ENCODE data around the gene TMEM132C.

The TMEM132C gene

DNA sequence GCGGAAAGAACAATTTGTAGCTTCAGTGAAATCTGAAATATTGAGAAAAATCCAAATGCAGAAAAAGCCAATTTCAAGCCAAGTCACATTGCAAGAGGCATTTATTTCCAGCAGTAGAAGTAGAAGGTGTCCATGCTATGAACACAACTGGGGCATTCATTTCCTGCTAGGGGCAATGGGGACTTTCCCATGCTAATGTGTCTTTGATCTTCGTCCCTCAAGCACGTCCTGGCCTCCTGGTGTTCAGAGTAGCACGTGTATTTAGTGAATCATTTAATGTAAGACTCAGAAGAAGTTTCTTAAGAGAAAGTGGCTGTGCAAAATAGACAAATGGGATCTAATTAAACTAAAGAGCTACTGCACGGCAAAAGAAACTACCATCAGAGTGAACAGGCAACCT, 267.9 kb downstream of the TMEM132C start:
- ChIA-PET CTCF (no interaction called here), POLR2A (no interaction called here)
- no peak for DNase-seq (ENCODE audit: extremely low spot score)
- TF ChIP-seq ARNT (IDR thresholded peaks at IDR 0.05) (no peak), HDGF (IDR thresholded peaks at IDR 0.05; ENCODE audit: borderline replicate concordance) (no peak), FOXM1 (IDR thresholded peaks at IDR 0.05; ENCODE audit: borderline replicate concordance) (no peak), ZNF384 (IDR thresholded peaks at IDR 0.05) (no peak), CTBP1 (IDR thresholded peaks at IDR 0.05; ENCODE audit: borderline replicate concordance) (no peak)

DNA sequence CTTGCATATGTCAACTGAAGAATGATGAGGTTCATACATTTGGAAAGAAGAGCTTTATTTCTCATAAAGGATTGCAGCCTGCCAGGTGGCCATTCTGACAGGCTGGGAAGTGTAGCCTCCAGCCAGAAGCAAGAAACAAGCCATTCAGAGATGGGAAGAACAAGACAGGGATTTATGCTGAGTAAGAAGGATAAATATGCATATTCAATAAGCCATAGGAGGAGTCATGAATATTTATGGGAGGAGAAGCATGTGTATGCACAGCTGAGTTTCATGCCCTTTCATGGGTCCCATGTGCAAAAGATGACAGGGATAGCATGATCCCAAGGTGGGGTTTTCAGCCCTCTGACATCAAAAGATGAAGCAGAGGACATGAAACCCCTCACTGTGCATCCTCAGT, 269.8 kb downstream of the TMEM132C start:
- TF ChIP-seq SP1 (IDR thresholded peaks at IDR 0.05): no peak
- TF ChIP-seq ZNF384 (IDR thresholded peaks at IDR 0.05): no peak
- no peak for TF ChIP-seq TARDBP (IDR thresholded peaks at IDR 0.05)
- TF ChIP-seq NFRKB (IDR thresholded peaks at IDR 0.05): no peak
- TF ChIP-seq FOXK2 (IDR thresholded peaks at IDR 0.05): no peak
- TF ChIP-seq ARNT (IDR thresholded peaks at IDR 0.05): no peak
- POLR2A ChIA-PET: no interaction called here
- CTCF ChIA-PET: no interaction called here
- DNase-seq (ENCODE audit: extremely low spot score): no peak

DNA sequence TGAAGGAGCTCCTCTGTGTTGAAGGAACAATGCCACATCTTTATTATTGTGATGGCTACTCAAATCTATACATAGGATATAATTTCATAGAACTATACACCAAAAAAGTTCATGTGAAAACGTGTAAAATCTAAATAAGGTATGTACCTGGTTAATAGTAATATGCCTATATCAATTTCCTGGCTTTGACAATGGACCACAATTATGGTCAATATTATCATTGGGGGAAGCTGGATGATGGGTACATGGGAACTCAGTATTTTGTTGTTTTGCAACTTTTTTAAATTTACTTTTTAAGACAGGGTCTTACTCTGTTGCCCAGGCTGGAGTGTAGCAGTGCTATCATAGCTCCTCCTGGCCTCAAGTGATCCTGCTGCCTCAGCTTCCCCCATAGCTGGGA, 270.7 kb downstream of the TMEM132C start:
- DNase-seq (ENCODE audit: extremely low spot score): no peak
- ChIA-PET CTCF (no interaction called here), POLR2A (no interaction called here)
- no peak for TF ChIP-seq BHLHE40 (IDR thresholded peaks at IDR 0.05; ENCODE audit: borderline replicate concordance)
- TF ChIP-seq TARDBP (IDR thresholded peaks at IDR 0.05): no peak
- no peak for TF ChIP-seq FOXK2 (IDR thresholded peaks at IDR 0.05)
- TF ChIP-seq ZNF384 (IDR thresholded peaks at IDR 0.05): no peak
- TF ChIP-seq, protein P1, sequence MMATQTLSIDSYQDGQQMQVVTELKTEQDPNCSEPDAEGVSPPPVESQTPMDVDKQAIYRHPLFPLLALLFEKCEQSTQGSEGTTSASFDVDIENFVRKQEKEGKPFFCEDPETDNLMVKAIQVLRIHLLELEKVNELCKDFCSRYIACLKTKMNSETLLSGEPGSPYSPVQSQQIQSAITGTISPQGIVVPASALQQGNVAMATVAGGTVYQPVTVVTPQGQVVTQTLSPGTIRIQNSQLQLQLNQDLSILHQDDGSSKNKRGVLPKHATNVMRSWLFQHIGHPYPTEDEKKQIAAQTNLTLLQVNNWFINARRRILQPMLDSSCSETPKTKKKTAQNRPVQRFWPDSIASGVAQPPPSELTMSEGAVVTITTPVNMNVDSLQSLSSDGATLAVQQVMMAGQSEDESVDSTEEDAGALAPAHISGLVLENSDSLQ (IDR thresholded peaks at IDR 0.05): no peak
- no peak for TF ChIP-seq ARNT (IDR thresholded peaks at IDR 0.05)
- no peak for TF ChIP-seq CTBP1 (IDR thresholded peaks at IDR 0.05; ENCODE audit: borderline replicate concordance)
- no peak for TF ChIP-seq NFRKB (IDR thresholded peaks at IDR 0.05)
- TF ChIP-seq L3MBTL2 (conservative IDR thresholded peaks at IDR 0.05): no peak
- no peak for TF ChIP-seq LEF1 (IDR thresholded peaks at IDR 0.05; ENCODE audit: borderline replicate concordance)
- TF ChIP-seq FOXM1 (IDR thresholded peaks at IDR 0.05; ENCODE audit: borderline replicate concordance): no peak
- TF ChIP-seq SUZ12 (IDR thresholded peaks at IDR 0.05): no peak
- TF ChIP-seq ELF4 (IDR thresholded peaks at IDR 0.05): no peak
- no peak for TF ChIP-seq SP1 (IDR thresholded peaks at IDR 0.05)
- TF ChIP-seq HDGF (IDR thresholded peaks at IDR 0.05; ENCODE audit: borderline replicate concordance): no peak
- TF ChIP-seq FOXA1 (IDR thresholded peaks at IDR 0.05): no peak

DNA sequence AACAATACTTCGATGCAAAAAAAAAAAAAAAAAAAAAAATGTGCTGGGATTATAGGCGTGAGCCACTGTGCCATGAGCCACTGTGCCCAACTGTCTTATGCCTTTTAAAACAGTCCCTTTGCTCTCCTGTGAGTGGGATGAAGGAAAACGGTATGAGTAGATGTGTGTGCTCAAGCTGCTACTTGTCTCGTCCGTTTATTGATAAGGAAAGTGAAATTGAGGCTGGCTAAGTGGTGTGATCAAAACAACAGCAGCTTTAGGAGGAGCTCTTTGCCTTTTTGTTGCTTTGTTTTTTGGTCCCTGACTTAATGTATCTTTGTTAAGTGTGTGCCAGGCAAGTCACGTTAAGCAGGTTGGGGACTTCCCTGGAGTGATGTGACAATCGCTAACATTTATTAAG, 275.9 kb downstream of the TMEM132C start:
- ChIA-PET POLR2A (no interaction called here), CTCF (interaction anchor here (1.2 kb wide), 1 partner anchor 284 kb away, joined by 4 read pairs; no protein-coding TSS in a partner anchor)
- no peak for TF ChIP-seq ARNT (IDR thresholded peaks at IDR 0.05)
- TF ChIP-seq FOXA1 (IDR thresholded peaks at IDR 0.05): no peak
- DNase-seq (ENCODE audit: extremely low spot score): no peak

DNA sequence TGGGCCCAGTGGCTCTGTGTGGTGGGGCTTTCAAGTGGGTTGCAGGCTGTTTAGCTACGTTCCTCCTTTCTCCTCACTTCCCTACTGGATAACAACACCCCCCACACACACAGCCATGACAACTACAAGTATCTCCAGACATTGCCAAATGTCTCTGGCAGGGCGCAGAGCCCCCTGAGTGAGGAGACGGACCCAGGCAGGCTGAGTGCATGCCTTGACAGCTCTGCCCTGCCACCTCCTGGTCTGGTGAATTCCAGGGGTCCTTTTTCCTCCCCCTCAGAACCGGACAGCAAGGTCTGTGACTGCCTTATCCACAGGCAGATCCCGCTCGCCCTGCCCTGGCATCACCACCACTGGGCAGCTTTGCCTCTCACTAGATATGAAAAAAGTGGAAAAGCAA, 276.5 kb downstream of the TMEM132C start:
- TF ChIP-seq CTBP1 (IDR thresholded peaks at IDR 0.05; ENCODE audit: borderline replicate concordance): no peak
- no peak for TF ChIP-seq L3MBTL2 (conservative IDR thresholded peaks at IDR 0.05)
- no peak for TF ChIP-seq SUZ12 (IDR thresholded peaks at IDR 0.05)
- no peak for TF ChIP-seq HDGF (IDR thresholded peaks at IDR 0.05; ENCODE audit: borderline replicate concordance)
- TF ChIP-seq FOXA1 (IDR thresholded peaks at IDR 0.05): no peak
- TF ChIP-seq SP1 (IDR thresholded peaks at IDR 0.05): no peak
- no peak for TF ChIP-seq ELF4 (IDR thresholded peaks at IDR 0.05)
- CTCF ChIA-PET: interaction anchor here (1.2 kb wide), 1 partner anchor 284 kb away, joined by 4 read pairs; no protein-coding TSS in a partner anchor
- POLR2A ChIA-PET: no interaction called here
- DNase-seq (ENCODE audit: extremely low spot score): no peak

DNA sequence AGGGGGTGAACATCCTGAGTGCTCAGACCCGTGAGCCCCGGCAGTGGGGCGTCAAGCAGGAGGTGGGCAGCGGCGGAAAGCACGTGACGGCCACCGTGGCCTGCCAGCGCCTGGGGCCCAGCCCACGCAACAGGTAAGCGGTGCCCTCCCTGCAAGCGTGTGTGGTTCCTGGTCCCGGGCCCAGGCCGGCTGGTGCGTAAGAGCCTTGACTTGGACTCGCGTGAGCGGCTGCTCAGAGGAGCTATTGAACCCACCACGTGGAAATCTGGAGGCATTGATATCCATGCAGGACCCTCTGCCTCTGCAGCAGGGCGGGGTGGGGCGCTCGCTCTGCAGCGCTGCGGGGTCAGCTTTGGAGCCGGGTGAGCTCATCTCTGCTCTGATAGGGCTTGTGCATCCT, 277.0 kb downstream of the TMEM132C start:
- ChIA-PET POLR2A (no interaction called here), CTCF (interaction anchor here (1.2 kb wide), 1 partner anchor 285 kb away, joined by 4 read pairs; no protein-coding TSS in a partner anchor)
- TF ChIP-seq CTBP1 (IDR thresholded peaks at IDR 0.05; ENCODE audit: borderline replicate concordance) (no peak), FOXA1 (IDR thresholded peaks at IDR 0.05) (no peak), SUZ12 (IDR thresholded peaks at IDR 0.05) (no peak), BHLHE40 (IDR thresholded peaks at IDR 0.05; ENCODE audit: borderline replicate concordance) (no peak), SP1 (IDR thresholded peaks at IDR 0.05) (no peak), L3MBTL2 (conservative IDR thresholded peaks at IDR 0.05) (no peak), LEF1 (IDR thresholded peaks at IDR 0.05; ENCODE audit: borderline replicate concordance) (no peak), ELF4 (IDR thresholded peaks at IDR 0.05) (no peak), TARDBP (IDR thresholded peaks at IDR 0.05) (no peak), ARNT (IDR thresholded peaks at IDR 0.05) (no peak), HDGF (IDR thresholded peaks at IDR 0.05; ENCODE audit: borderline replicate concordance) (no peak), NFRKB (IDR thresholded peaks at IDR 0.05) (no peak), FOXM1 (IDR thresholded peaks at IDR 0.05; ENCODE audit: borderline replicate concordance) (no peak), ZNF384 (IDR thresholded peaks at IDR 0.05) (no peak)
- TF ChIP-seq, protein P1 (IDR thresholded peaks at IDR 0.05): no peak
- no peak for DNase-seq (ENCODE audit: extremely low spot score)

DNA sequence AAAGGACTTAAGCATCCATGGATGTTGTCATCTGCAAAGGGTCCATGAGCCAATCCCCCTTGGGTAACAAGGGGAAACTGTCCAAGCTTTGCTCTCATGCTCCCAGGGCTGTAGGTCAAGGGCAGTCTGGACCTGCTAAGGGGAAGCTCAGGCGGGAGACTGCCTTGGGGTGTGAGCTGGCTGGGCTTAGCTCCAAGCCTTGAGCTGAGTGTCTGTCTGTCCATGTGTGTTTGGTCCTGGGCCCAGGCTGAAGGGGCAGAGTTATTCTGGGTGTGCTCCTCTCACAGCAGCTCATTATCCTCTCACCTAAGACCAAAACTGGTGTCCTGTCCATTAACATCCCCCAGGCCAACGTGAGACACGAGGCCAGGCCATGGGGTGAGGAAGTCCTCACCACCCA, 282.0 kb downstream of the TMEM132C start:
- POLR2A ChIA-PET: no interaction called here
- no peak for DNase-seq (ENCODE audit: extremely low spot score)
- no peak for TF ChIP-seq NFRKB (IDR thresholded peaks at IDR 0.05)
- TF ChIP-seq FOXM1 (IDR thresholded peaks at IDR 0.05; ENCODE audit: borderline replicate concordance): no peak
- no peak for TF ChIP-seq SP1 (IDR thresholded peaks at IDR 0.05)
- TF ChIP-seq, protein P1 (IDR thresholded peaks at IDR 0.05): no peak
- no peak for TF ChIP-seq TARDBP (IDR thresholded peaks at IDR 0.05)
- TF ChIP-seq CTBP1 (IDR thresholded peaks at IDR 0.05; ENCODE audit: borderline replicate concordance): no peak
- TF ChIP-seq ELF4 (IDR thresholded peaks at IDR 0.05): no peak
- TF ChIP-seq ZNF384 (IDR thresholded peaks at IDR 0.05): no peak
- TF ChIP-seq FOXK2 (IDR thresholded peaks at IDR 0.05): no peak
- TF ChIP-seq SUZ12 (IDR thresholded peaks at IDR 0.05): no peak
- no peak for TF ChIP-seq ARNT (IDR thresholded peaks at IDR 0.05)
- CTCF ChIA-PET: no interaction called here
